ENCODE data around the gene ZNF217. TPM values are rescaled to one million over a fixed set of nuclear protein-coding genes. Genes with fewer than 3 reads are reported as not detected.

The ZNF217 gene
- total and polyA plus RNA-seq, 9 of the 15 experiments (the other 6 are each of a cell fraction or from before 2014, with no cell fraction given) = 3.0 to 41.8 (median 16.8) TPM

DNA sequence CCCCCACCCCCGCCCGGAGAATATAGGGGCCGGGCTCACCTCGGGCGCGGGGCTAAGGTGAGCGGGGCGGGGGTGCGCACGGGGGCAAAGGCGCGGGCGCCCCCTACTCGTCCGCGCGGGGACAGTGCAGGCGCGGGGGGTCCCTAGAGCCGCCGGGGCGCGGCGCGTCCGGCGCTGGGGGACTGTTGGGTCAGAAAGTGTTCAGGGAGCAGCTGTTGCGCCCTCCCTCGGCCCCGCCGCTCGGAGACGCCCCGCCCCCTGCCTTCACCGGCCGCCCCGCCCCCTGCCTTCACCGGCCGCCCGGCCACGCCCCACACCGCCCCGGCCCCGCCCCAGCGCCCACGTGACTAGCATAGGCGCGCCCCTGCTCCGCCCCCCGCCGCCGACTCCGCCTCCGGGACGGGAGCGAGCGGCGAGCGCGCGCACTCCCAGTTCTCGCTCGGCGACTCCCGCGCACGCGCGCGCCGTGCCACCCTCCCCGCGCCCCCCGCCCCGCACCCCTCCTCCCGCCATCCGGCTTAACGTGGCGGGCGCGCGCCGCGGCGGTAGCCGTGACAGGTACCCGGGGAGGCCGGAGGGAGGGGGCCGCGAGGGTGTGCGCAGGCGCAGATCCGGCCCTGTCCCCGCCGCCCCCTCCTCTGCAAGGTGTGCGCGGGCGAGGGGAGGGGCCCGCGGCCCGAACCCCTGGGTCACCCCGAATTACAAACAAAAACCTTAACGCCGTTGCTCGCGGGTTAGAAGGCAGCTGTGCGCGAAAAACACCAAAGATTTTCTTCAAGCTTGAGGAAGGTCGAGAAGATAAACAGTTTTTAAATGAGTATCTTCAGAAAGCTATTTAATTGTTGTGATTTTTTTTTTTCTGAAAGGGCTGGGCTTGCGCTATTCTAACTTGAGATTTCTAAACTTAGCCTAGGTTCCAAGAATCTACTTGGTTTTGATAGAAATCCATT, 704 bp upstream of the ZNF217 start (continued):
- TF ChIP-seq, protein P1, sequence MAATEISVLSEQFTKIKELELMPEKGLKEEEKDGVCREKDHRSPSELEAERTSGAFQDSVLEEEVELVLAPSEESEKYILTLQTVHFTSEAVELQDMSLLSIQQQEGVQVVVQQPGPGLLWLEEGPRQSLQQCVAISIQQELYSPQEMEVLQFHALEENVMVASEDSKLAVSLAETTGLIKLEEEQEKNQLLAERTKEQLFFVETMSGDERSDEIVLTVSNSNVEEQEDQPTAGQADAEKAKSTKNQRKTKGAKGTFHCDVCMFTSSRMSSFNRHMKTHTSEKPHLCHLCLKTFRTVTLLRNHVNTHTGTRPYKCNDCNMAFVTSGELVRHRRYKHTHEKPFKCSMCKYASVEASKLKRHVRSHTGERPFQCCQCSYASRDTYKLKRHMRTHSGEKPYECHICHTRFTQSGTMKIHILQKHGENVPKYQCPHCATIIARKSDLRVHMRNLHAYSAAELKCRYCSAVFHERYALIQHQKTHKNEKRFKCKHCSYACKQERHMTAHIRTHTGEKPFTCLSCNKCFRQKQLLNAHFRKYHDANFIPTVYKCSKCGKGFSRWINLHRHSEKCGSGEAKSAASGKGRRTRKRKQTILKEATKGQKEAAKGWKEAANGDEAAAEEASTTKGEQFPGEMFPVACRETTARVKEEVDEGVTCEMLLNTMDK (IDR thresholded peaks at IDR 0.05; ENCODE audit: borderline replicate concordance, insufficient read depth, low read depth, low read length, poor library complexity, severe bottlenecking) = peak; percentile 68
- TF ChIP-seq MTA1 (IDR thresholded peaks at IDR 0.05; ENCODE audit: borderline replicate concordance) (no peak), PYGO2 (tag; IDR thresholded peaks at IDR 0.05) (no peak), CBFB (CRISPR knock-in tag; IDR thresholded peaks at IDR 0.05) (no peak), JUN (IDR thresholded peaks at IDR 0.05; ENCODE audit: borderline replicate concordance, low read depth, low read length) (no peak), JUN (CRISPR knock-in tag; IDR thresholded peaks at IDR 0.05; ENCODE audit: borderline replicate concordance) (no peak), XRCC3 (IDR thresholded peaks at IDR 0.05) (no peak), ZNF263 (CRISPR knock-in tag; IDR thresholded peaks at IDR 0.05; ENCODE audit: borderline replicate concordance) (no peak)
- TF ChIP-seq, protein P2, sequence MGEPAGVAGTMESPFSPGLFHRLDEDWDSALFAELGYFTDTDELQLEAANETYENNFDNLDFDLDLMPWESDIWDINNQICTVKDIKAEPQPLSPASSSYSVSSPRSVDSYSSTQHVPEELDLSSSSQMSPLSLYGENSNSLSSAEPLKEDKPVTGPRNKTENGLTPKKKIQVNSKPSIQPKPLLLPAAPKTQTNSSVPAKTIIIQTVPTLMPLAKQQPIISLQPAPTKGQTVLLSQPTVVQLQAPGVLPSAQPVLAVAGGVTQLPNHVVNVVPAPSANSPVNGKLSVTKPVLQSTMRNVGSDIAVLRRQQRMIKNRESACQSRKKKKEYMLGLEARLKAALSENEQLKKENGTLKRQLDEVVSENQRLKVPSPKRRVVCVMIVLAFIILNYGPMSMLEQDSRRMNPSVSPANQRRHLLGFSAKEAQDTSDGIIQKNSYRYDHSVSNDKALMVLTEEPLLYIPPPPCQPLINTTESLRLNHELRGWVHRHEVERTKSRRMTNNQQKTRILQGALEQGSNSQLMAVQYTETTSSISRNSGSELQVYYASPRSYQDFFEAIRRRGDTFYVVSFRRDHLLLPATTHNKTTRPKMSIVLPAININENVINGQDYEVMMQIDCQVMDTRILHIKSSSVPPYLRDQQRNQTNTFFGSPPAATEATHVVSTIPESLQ (CRISPR knock-in tag; IDR thresholded peaks at IDR 0.05) = no peak
- TF ChIP-seq, protein P3, sequence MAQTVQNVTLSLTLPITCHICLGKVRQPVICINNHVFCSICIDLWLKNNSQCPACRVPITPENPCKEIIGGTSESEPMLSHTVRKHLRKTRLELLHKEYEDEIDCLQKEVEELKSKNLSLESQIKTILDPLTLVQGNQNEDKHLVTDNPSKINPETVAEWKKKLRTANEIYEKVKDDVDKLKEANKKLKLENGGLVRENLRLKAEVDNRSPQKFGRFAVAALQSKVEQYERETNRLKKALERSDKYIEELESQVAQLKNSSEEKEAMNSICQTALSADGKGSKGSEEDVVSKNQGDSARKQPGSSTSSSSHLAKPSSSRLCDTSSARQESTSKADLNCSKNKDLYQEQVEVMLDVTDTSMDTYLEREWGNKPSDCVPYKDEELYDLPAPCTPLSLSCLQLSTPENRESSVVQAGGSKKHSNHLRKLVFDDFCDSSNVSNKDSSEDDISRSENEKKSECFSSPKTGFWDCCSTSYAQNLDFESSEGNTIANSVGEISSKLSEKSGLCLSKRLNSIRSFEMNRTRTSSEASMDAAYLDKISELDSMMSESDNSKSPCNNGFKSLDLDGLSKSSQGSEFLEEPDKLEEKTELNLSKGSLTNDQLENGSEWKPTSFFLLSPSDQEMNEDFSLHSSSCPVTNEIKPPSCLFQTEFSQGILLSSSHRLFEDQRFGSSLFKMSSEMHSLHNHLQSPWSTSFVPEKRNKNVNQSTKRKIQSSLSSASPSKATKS (CRISPR knock-in tag; IDR thresholded peaks at IDR 0.05) = no peak
- TF ChIP-seq, protein P4, sequence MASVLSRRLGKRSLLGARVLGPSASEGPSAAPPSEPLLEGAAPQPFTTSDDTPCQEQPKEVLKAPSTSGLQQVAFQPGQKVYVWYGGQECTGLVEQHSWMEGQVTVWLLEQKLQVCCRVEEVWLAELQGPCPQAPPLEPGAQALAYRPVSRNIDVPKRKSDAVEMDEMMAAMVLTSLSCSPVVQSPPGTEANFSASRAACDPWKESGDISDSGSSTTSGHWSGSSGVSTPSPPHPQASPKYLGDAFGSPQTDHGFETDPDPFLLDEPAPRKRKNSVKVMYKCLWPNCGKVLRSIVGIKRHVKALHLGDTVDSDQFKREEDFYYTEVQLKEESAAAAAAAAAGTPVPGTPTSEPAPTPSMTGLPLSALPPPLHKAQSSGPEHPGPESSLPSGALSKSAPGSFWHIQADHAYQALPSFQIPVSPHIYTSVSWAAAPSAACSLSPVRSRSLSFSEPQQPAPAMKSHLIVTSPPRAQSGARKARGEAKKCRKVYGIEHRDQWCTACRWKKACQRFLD (CRISPR knock-in tag; IDR thresholded peaks at IDR 0.05) = peak; percentile 48; the same call in 1 of the 2 replicates
- TF ChIP-seq, protein P5, sequence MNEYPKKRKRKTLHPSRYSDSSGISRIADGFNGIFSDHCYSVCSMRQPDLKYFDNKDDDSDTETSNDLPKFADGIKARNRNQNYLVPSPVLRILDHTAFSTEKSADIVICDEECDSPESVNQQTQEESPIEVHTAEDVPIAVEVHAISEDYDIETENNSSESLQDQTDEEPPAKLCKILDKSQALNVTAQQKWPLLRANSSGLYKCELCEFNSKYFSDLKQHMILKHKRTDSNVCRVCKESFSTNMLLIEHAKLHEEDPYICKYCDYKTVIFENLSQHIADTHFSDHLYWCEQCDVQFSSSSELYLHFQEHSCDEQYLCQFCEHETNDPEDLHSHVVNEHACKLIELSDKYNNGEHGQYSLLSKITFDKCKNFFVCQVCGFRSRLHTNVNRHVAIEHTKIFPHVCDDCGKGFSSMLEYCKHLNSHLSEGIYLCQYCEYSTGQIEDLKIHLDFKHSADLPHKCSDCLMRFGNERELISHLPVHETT (CRISPR knock-in tag; conservative IDR thresholded peaks at IDR 0.05 in 1 of 2, IDR thresholded peaks at IDR 0.05 in 1 of 2) = peak in 1 of 2 experiments; percentile 92; a peak in 2 of 4 replicates
